Renal pelvis (tissue), 4 donors: Measurements from ENCODE around the gene TUT4. TPM values are rescaled to one million over a fixed set of nuclear protein-coding genes. Genes with fewer than 3 reads are reported as not detected.
A peak's percentile ranks its signal among the peaks of the same experiment; 100 is the strongest.
"Not testable (repeated sequence)": the region's sequence is repeated elsewhere in the genome, so short reads cannot be mapped to it uniquely, and the experiment has no call there.

Source experiments
- DNase-seq: peaks from one replicate; pipeline ENCODE4 v3.0.0-alpha.2; 2013
- polyA plus RNA-seq, 3 donors: library from polyadenylated mRNA; unstranded; fragments of 120-200 nt; gene quantifications; one replicate each; pipeline ENCODE4 v1.2.1, GENCODE V29; 2013; ENCODE audit not compliant: insufficient read length in 3 of 3

TUT4 gene
- polyA plus RNA-seq, 3 donors = 70.6 to 123 (median 107) TPM

- no peak for DNase-seq
Measured at GRCh38 chr1:52582116-52582696, 29.3 kb upstream of the TUT4 start.

GRCh38 chr1:52580283-52580682 is 27.4 kb upstream of the TUT4 start:
- DNase-seq = no peak

DNA sequence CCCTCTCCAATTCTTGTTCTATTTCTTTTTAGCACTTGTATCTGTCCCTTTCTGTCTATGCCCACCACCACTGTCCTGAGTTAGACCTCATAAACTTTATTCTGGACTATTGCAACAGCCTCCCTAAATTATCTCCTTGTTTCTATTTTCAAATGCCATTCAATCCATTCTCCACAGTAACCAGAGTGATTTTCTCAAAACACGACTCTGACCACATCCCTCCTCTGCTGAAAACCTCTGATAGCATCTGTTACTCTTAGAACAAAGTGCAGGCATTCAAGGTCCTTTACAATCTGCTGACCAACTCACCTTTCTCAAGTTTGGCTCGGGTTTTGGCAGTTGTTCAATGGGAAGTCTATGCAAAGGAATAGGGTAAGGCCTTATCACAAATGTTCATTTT is 26.5 kb upstream of the TUT4 start:
- DNase-seq = no peak

- not testable (repeated sequence) for DNase-seq
Measured at GRCh38 chr1:52578066-52578465, 25.2 kb upstream of the TUT4 start.

DNA sequence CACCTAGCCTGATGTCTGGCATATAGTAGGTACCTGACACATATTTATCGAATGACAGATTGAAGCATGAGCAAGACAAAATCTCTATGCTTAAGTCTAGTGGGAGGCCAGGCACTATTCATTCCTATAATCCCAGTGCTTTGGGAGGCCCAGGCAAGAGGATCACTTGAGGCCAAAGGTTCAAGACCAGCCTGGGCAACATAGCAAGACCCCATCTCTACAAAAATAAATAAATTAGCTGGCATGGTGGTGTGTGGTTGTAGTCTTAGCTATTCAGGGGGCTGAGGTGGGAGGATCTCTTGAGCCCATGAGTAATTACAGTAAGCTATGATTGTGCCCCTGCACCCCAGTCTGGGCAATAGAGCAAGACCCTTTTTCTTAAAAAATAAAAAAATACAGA is 23.2 kb upstream of the TUT4 start:
- no peak for DNase-seq

DNA sequence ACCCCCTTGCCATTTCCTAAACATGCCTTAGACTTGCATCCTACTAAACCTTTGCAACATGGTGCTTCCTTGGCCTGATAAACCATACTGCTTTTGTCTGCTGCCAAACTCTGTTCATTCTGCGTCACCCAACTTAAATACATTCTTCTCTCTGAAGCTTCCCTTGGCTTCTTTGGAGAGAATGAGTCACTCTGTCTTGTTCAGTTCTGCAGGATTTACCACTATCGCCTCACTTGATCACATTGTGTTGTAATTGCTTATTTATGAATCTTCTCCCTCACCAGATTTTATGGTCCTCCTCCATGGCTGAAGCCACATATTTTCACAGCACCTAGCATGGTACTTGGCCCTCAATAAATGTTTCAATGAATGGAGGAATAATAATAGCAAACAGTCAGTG is 21.7 kb upstream of the TUT4 start:
- no peak for DNase-seq

DNA sequence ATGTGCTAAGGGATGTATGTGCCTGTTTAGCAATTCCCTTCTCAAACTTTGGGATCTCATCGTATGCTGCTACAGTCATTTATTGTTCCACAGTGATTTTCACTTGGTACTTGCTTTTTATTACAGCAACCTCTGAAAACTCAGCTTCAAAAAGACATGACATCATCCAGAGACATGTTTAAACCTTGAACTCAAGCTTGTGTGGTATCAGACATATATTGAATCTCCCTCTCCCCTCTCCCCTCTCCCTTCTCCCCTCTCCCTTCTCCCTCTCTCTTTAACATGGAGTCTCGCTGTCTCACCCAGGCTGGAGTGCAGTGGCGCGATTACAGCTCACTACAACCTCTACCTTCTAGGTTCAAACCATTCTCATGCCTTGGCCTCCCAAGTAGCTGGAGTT is 19.5 kb upstream of the TUT4 start:
- no peak for DNase-seq

DNA sequence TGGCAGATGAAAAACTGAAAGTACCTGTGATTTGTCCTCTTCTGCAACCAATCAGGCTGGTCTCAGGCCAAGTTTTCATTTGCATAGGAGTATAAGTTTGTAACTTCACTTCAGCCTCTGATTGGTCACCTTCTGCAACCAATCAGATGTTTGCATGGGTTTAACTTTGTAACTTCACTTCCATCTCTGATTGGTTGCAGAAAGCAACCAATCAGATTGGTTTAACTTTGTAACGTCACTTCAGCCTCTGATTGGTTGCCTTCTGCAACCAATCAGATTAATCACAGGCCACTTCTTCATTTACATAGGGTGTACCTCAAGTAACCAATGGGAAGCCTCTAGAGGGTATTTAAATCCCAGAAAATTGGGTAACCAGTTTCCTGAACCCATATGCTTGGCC is 18.9 kb upstream of the TUT4 start:
- DNase-seq = no peak

DNA sequence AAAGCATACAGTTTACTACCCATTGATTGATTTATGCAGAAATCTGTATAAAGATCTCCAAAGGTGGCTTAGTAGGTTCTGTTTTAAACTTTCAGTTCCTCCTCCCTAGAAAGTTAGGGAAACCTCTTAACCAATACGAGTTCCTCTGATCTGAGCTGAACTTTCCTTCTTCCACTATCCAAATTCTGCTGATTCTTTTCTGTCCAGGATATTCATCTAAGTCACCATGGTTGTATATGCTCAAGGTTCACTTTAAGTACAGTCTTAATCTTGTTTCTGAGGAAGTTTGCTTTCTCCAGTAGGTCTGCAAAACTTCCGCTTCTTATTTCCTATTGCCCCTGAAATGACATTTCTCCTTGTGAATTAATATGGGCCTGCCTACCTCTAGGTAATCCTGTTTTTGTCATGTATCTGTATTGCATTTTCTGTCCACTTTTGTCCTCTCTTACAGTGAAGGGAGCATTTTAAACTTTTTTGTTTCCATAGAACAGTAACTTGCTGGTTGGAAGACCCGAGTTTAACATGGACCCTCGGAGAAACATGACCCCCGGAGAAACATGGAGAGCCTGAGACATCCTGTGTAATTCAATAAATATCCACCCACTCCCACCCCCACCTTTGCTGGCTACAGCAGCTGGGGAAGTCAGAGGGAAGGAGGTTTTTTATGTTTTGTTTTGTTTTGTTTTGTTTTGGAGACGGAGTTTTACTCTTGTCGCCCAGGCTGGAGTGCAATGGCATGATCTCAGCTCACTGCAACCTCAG is 16.7 kb upstream of the TUT4 start:
- DNase-seq = peak; percentile 61

DNA sequence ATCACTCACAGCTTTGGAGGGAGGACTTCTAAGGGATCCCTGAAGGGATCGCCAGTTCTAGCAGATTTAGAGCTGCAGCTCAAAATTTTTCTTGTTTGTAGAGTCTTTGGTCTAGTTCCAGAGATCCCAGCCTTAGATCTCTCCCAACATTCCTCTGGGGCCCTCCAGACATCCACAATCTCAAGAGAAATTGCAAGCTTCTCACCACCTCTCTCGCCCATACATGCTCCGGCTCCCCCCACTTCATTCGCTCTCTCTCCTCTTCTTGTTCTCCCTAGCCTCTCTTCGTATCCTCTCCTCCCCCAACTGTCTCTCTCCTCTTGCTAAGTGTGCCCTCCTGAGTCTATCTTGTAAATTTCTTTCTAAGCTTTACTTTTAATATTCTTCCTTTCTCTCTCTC is 15.1 kb upstream of the TUT4 start:
- DNase-seq = no peak

- no peak for DNase-seq
Measured at GRCh38 chr1:52562766-52563165, 9.9 kb upstream of the TUT4 start.

DNA sequence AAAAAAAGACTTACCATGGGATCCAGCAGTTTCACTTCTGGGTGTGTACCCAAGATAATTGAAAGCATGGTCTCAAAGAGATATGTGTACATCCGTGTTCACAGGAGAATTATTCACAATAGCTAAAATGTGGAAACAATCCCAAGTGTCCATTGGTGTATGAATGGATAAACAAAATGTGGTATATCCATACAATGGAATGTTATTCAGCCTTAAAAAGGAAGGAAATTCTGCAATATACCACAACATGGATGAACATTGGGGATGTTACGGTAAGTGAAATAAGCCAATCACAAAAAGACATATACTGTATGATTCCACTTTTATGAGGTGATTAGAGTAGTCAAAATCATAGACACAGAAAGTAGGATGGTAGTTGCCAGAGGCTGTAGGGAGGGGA is 7.0 kb upstream of the TUT4 start:
- no peak for DNase-seq

DNA sequence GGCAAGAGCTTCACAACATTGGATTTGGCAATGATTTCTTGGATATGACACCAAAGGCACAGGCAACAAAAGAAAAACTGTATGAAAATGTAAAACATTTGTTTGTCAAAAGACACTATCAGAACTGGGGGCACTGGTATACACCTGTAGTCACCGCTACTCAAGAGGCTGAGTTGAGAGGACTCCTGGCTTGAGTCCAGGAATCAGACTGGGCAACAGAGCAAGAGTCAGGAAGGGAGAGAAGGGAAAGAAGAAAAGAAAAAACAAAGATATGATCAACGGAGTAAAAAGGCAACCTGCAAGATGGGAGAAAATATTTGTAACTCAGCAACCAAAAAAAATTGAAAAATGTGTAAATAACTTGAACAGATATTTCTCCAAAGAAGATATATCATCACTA is 6.0 kb upstream of the TUT4 start:
- no peak for DNase-seq

GRCh38 chr1:52556641-52557360 is 3.9 kb upstream of the TUT4 start:
- DNase-seq = no peak

- DNase-seq = no peak
Measured at GRCh38 chr1:52554756-52555155, 1.9 kb upstream of the TUT4 start.

DNA sequence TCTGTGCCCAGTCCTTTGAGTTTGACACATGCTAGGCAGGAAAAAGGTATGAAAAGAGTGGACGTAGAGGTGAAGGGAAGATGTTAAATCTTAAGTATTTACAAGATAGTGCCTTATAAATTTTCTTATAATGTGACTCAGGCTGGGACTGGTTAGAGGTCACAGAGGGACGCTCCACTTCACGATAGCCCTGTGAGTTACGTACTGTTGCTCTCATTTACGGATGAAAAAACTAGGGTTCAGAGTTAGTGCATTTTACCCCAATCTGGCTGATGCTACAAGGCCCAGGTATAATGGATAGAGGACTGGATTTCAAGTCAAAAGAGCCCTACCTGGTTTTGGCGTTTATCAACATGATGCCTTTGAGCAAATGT is 1.4 kb upstream of the TUT4 start:
- no peak for DNase-seq

GRCh38 chr1:52553362-52554266 is 722 bp upstream of the TUT4 start:
- peak; percentile 91 for DNase-seq

- DNase-seq = peak; percentile 43
Measured at GRCh38 chr1:52552236-52552504, 722 bp downstream of the TUT4 start.

DNA sequence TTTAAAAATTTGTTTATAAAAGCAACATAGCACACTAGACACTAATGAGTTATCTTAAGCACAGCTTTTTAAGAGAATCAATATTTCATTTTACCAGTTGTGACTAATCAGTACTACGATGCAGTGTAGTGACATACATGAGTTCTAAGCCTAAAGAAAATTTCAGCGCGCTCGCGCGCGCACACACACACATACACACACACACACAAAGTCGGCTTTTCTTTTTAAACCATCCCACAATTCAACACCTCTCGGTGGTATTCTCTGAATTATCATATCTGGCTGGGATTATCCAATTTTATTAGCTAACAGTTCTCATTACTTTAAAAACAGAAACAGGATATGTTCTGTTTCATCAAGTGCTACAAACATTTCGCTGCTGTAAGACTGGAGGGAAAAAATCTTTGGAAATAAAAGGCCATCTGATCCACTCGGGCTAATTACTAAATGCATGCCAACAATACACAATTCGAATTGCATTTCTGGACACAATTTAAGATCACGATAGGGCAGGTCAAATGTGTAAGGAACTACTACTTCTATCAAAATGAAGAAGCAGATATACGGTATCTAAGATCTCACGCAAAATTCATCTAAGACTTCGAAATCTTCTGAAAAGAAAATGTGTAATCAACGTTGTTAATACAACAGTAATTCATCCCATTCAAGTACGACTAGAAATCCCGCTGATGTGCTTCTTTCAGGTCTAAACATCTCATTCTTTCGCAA is 1.2 kb downstream of the TUT4 start:
- DNase-seq = peak; percentile 46

DNA sequence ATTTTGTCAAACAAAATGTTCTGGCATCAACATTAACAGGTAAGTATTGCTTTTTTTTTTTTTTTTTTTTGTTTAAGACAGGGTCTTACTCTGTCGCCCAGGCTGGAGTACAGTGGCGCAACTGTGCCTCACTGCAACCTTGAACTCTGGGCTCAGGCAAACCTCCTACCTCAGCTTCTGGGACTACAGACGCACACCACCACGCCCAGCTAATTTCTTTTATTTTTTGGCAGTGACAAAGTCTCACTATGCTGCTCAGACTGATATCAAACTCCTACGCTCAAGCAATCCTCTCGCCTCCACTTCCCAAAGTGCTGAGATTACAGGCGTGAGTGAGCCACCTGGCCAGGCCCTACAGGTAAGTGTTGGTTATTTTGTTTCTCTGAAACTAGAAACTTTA is 2.4 kb downstream of the TUT4 start:
- DNase-seq = no peak

DNA sequence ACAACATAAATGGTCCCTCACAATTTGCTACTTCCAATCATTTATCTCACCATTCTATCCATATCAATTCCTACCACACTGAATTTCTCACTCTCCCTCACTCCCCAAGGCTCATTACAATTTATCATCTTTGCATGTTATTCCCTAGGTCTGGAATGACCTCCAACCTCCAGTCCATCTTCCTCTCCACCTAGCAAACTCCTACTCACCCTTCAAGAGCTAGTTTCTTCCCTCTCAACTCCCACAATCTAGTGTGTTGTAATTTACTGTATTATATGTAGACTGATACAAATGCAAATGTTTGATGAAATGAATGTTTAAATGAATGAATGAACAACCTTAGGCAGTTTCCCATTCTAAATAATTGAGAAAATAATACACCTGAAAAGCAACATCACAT is 3.6 kb downstream of the TUT4 start:
- no peak for DNase-seq

DNA sequence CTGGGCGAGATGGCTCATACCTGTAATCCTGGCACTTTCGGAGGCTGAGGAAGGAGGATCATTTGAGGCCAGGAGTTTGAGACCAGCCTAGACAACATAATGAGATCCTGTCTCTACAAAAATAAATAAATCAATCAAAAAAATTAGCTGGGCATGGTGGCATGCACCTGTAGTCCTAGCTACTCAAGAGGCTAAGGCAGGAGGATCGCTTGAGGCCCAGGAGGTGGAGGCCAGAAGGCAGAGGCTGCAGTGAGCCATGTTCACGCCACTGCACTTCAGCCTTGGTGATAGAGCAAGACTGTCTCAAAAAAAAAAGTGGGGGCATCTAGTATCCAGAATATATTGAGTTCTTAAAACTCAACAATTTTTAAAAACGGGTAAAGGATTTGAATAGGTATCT is 6.0 kb downstream of the TUT4 start:
- DNase-seq = no peak
